HG02623 (cell line): ENCODE measurements around the gene TSPAN6.

Source experiments
- ATAC-seq: cut with Tn5 transposase; IDR thresholded peaks from one replicate; pipeline ENCODE4 v1.9.1; 2021; ENCODE audit warnings: moderate library complexity; ENCODE audit not compliant: unreplicated experiment

The TSPAN6 gene

GRCh38 chrX:100636321-100636991, at the start of gene TSPAN6:
Gene TSPAN6, minus strand, starts transcription at chrX:100636806. Its CDS starts 112 bp downstream, at chrX:100636694.
- ATAC-seq = peak; percentile 100

- ATAC-seq = no peak
Observed at GRCh38 chrX:100685997-100686305, 49.3 kb upstream of the TSPAN6 start.

GRCh38 chrX:100685284-100685996, 48.8 kb upstream of the TSPAN6 start:
- ATAC-seq = peak; percentile 55

GRCh38 chrX:100682939-100683338, 46.3 kb upstream of the TSPAN6 start:
- no peak for ATAC-seq

GRCh38 chrX:100681599-100681998, 45.0 kb upstream of the TSPAN6 start:
- no peak for ATAC-seq

- no peak for ATAC-seq
Observed at GRCh38 chrX:100680756-100681155, 44.1 kb upstream of the TSPAN6 start.

- no peak for ATAC-seq
Observed at GRCh38 chrX:100677611-100678181, 41.1 kb upstream of the TSPAN6 start.

GRCh38 chrX:100674705-100675104, 38.1 kb upstream of the TSPAN6 start:
- ATAC-seq = peak; percentile 47

GRCh38 chrX:100673397-100673953, 36.9 kb upstream of the TSPAN6 start:
- no peak for ATAC-seq

- ATAC-seq = no peak
Observed at GRCh38 chrX:100672966-100673365, 36.4 kb upstream of the TSPAN6 start.

- no peak for ATAC-seq
Observed at GRCh38 chrX:100663642-100664041, 27.0 kb upstream of the TSPAN6 start.

GRCh38 chrX:100662796-100663195, 26.2 kb upstream of the TSPAN6 start:
- no peak for ATAC-seq

GRCh38 chrX:100662170-100662569, 25.6 kb upstream of the TSPAN6 start:
- no peak for ATAC-seq

GRCh38 chrX:100659431-100660137, 23.0 kb upstream of the TSPAN6 start:
- ATAC-seq = no peak

- ATAC-seq = no peak
Observed at GRCh38 chrX:100658941-100659381, 22.4 kb upstream of the TSPAN6 start.

- no peak for ATAC-seq
Observed at GRCh38 chrX:100654261-100654660, 17.7 kb upstream of the TSPAN6 start.

GRCh38 chrX:100652266-100652665, 15.7 kb upstream of the TSPAN6 start:
- ATAC-seq = no peak

- ATAC-seq = no peak
Observed at GRCh38 chrX:100650841-100651240, 14.2 kb upstream of the TSPAN6 start.

GRCh38 chrX:100649550-100650356, 13.1 kb upstream of the TSPAN6 start:
- ATAC-seq = no peak
